ENCODE measurements around the gene LBR.

DNA sequence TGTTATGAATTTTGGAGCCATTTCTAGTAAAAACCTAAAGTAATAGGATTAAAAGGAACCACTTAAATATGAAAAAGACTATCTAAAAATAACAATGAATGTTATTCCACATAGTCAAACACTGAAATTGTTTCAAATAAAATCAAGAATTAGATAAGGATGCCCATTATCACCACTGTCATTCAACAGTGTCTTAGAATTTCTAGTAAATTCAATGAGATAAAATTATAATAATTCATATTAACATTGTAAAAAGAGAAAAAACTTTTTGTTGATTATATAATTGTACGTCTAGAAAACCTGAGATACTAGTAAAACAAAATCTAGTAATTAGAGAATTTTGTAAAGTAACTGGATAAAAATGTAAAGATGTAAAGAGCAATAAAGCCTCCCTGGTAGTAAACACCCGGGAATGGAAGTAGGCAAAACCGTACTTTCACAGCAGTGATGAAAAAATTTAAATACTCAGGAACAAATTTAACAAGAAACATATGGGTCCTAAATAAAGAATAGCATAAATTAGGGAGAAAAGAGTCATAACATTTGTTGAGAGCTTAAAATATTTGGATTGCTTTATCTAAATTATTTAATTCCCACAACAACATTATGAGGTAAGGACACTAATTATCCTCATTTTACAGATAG is 56.4 kb downstream of the LBR start:
- TF ChIP-seq, protein P1, sequence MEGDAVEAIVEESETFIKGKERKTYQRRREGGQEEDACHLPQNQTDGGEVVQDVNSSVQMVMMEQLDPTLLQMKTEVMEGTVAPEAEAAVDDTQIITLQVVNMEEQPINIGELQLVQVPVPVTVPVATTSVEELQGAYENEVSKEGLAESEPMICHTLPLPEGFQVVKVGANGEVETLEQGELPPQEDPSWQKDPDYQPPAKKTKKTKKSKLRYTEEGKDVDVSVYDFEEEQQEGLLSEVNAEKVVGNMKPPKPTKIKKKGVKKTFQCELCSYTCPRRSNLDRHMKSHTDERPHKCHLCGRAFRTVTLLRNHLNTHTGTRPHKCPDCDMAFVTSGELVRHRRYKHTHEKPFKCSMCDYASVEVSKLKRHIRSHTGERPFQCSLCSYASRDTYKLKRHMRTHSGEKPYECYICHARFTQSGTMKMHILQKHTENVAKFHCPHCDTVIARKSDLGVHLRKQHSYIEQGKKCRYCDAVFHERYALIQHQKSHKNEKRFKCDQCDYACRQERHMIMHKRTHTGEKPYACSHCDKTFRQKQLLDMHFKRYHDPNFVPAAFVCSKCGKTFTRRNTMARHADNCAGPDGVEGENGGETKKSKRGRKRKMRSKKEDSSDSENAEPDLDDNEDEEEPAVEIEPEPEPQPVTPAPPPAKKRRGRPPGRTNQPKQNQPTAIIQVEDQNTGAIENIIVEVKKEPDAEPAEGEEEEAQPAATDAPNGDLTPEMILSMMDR (IDR thresholded peaks at IDR 0.05), result no peak
- TF ChIP-seq POLR2A (IDR thresholded peaks at IDR 0.05), result no peak

All from thyroid gland (tissue), 4 donors.